AG09309 (cell line): ENCODE measurements around the gene DDR2.

Experiments
- DNase-seq: peaks from one replicate; pipeline ENCODE4 v3.0.0-alpha.2; 2010; ENCODE audit warnings: low read depth
- H3K4me3 ChIP-seq: 2 replicates; pipeline ENCODE4 v1.5.1; 2011; ENCODE audit warnings: mild to moderate bottlenecking, low read depth, low read length, moderate library complexity; ENCODE audit not compliant: control insufficient read depth
- CTCF ChIP-seq: IDR thresholded peaks from 2 replicates; pipeline ENCODE4 v1.5.1; 2011; ENCODE audit warnings: mild to moderate bottlenecking, low read depth, low read length, inconsistent platforms; ENCODE audit not compliant: insufficient read depth, control insufficient read depth; ENCODE audit errors: missing control alignments

DDR2 gene

GRCh38 chr1:162680419-162681121, 48.3 kb downstream of the DDR2 start:
- DNase-seq: no peak
- H3K4me3 ChIP-seq: no peak overlapping the region
- no peak for TF ChIP-seq CTCF

DNA sequence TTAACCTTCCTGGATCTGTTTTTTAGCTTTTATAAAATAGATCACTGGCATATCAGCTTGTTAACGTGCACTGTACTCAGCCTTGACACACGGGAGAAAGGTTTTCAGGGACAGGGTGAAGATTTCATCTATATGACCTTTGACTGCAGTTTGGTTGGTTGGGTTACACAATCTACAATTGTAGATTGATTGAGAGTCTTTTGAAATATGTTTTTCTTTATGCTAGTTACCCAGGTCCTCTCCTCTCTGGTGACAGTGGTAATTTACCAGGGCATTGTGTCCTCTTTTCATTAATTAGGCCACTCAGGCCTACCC, 48.8 kb downstream of the DDR2 start:
- no peak for DNase-seq
- TF ChIP-seq CTCF: no peak
- no peak overlapping the region for H3K4me3 ChIP-seq

DNA sequence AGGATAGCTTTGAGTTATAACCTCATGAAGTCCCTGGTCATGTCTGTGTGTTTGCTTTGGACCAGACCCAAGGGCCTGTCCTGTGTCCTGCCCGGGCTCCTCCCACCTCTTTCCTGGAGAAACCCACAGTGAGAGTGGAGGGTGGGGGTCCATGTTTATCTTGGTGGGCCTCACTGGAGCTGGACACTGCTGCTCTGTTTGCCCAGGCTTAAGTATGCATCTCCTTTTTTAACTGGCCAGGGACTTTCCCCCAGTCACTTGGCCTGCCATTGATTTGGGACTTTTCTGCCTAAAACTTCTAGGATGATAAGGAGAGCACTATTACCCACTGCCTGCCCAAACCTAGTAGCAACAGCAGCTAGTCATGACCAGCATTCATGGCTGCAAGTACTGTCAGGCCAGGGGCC, 49.8 kb downstream of the DDR2 start:
- no peak for DNase-seq
- H3K4me3 ChIP-seq: no peak overlapping the region
- no peak for TF ChIP-seq CTCF

DNA sequence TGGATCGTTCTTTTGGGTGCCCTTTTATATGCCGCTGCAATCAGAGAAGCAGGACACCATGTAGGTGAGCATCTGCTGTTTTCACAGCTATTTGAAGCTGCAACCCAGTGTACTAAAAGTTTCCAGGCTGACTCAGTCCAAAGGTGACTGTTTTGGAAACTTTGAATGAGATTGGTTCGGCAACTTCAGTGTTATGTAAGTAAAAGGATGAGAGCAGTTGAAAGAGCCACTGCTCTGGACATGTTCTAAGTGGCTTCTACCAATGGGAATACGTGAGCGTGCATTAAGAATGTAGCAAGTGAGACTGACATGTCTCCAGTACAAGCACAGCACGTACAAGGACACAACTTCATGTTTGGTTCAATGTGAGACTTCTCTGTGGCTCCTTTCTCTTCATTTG, 55.6 kb downstream of the DDR2 start:
- no peak for DNase-seq
- no peak overlapping the region for H3K4me3 ChIP-seq
- TF ChIP-seq CTCF: no peak

- no peak for TF ChIP-seq CTCF
- no peak overlapping the region for H3K4me3 ChIP-seq
- DNase-seq: no peak
Measured at GRCh38 chr1:162688521-162688920, 56.3 kb downstream of the DDR2 start.

GRCh38 chr1:162688931-162689330, 56.7 kb downstream of the DDR2 start:
- no peak overlapping the region for H3K4me3 ChIP-seq
- TF ChIP-seq CTCF: no peak
- no peak for DNase-seq
